ENCODE data around the gene MYADML2. TPM values are rescaled to one million over a fixed set of nuclear protein-coding genes. Genes with fewer than 3 reads are reported as not detected.

MYADML2 gene
- polyA plus RNA-seq, 4 donors, result 0.03 to 0.06 TPM; not detected in 2

- no peak overlapping the region for H3K27ac ChIP-seq (ENCODE audit: low read depth in 1 of 3, low read length in 2 of 3)
- FAIRE-seq (no peak), DNase-seq (no peak)
- H3K9me3 ChIP-seq (ENCODE audit: control insufficient read depth in 2 of 2, insufficient read depth in 1 of 2, low read depth in 1 of 2, low read length in 1 of 2), result no peaks in the 10 kb centered on the region
- WGBS, 3 donors, result 25 to 47% (median 40%) methylated on average over 15 of the region's 15 CpGs
- H3K4me1 ChIP-seq (ENCODE audit: control insufficient read depth in 3 of 3, insufficient read depth in 2 of 3, low read depth in 1 of 3, low read length in 2 of 3), result peaks cover 0 to 13% (median 0%) of the 10 kb centered on the region in 3 donors
- H3K27me3 ChIP-seq (ENCODE audit: control insufficient read depth in 3 of 3, insufficient read depth in 3 of 3, low read length in 3 of 3), result peaks cover 0 to 15% (median 4%) of the 10 kb centered on the region in 3 donors
- no peak overlapping the region for H3K4me3 ChIP-seq (ENCODE audit: low read depth in 1 of 3, low read length in 3 of 3)
- H3K36me3 ChIP-seq (ENCODE audit: control insufficient read depth in 3 of 3, insufficient read depth in 2 of 3, low read depth in 1 of 3, low read length in 3 of 3), result peaks cover 0 to 18% (median 0%) of the 10 kb centered on the region in 3 donors
Observed at GRCh38 chr17:81931557-81932332, 15.3 kb downstream of the MYADML2 start.

DNA sequence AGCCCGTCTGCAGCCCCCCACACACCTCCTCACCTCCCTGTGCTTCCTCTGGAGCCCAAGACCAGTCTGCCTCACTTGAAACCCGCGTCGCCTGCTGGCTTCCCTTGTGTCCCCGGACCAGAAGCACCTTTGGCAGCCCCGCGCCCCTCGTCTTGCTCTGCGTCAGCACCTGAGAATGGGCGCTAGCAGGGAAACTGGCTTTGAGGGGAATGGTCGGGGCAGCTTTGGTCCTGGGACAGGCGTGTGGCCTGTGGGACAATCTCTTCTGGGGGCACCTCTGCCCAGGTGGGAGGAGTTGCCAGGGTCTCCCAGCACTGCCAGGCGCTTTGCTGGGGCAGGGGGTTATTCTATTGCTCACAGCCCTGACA is 15.9 kb downstream of the MYADML2 start:
- Histone ChIP-seq H3K4me3 (ENCODE audit: low read depth in 1 of 3, low read length in 3 of 3) (no peak overlapping the region), H3K36me3 (ENCODE audit: control insufficient read depth in 3 of 3, insufficient read depth in 2 of 3, low read depth in 1 of 3, low read length in 3 of 3) (peaks cover 0 to 18% (median 0%) of the 10 kb centered on the region in 3 donors), H3K4me1 (ENCODE audit: control insufficient read depth in 3 of 3, insufficient read depth in 2 of 3, low read depth in 1 of 3, low read length in 2 of 3) (peaks cover 0 to 14% (median 0%) of the 10 kb centered on the region in 3 donors), H3K27me3 (ENCODE audit: control insufficient read depth in 3 of 3, insufficient read depth in 3 of 3, low read length in 3 of 3) (peaks cover 0 to 15% (median 4%) of the 10 kb centered on the region in 3 donors), H3K9me3 (ENCODE audit: control insufficient read depth in 2 of 2, insufficient read depth in 1 of 2, low read depth in 1 of 2, low read length in 1 of 2) (no peaks in the 10 kb centered on the region), H3K27ac (ENCODE audit: low read depth in 1 of 3, low read length in 2 of 3) (no peak overlapping the region)
- no peak for FAIRE-seq
- DNase-seq, result no peak
- WGBS, 3 donors, result 74 to 81% (median 76%) methylated on average over 13 of the region's 13 CpGs

- Histone ChIP-seq H3K27me3 (ENCODE audit: control insufficient read depth in 3 of 3, insufficient read depth in 3 of 3, low read length in 3 of 3) (peaks cover 0 to 15% (median 4%) of the 10 kb centered on the region in 3 donors), H3K9me3 (ENCODE audit: control insufficient read depth in 2 of 2, insufficient read depth in 1 of 2, low read depth in 1 of 2, low read length in 1 of 2) (no peaks in the 10 kb centered on the region), H3K36me3 (ENCODE audit: control insufficient read depth in 3 of 3, insufficient read depth in 2 of 3, low read depth in 1 of 3, low read length in 3 of 3) (peaks cover 0 to 16% (median 0%) of the 10 kb centered on the region in 3 donors), H3K27ac (ENCODE audit: low read depth in 1 of 3, low read length in 2 of 3) (no peak overlapping the region), H3K4me1 (ENCODE audit: control insufficient read depth in 3 of 3, insufficient read depth in 2 of 3, low read depth in 1 of 3, low read length in 2 of 3) (peaks cover 0 to 19% (median 0%) of the 10 kb centered on the region in 3 donors), H3K4me3 (ENCODE audit: low read depth in 1 of 3, low read length in 3 of 3) (no peak overlapping the region)
- FAIRE-seq (no peak), DNase-seq (no peak)
- 56 to 69% (median 65%) methylated on average over 20 of the region's 20 CpGs for WGBS, 3 donors
Observed at GRCh38 chr17:81930142-81931125, 16.6 kb downstream of the MYADML2 start.

DNA sequence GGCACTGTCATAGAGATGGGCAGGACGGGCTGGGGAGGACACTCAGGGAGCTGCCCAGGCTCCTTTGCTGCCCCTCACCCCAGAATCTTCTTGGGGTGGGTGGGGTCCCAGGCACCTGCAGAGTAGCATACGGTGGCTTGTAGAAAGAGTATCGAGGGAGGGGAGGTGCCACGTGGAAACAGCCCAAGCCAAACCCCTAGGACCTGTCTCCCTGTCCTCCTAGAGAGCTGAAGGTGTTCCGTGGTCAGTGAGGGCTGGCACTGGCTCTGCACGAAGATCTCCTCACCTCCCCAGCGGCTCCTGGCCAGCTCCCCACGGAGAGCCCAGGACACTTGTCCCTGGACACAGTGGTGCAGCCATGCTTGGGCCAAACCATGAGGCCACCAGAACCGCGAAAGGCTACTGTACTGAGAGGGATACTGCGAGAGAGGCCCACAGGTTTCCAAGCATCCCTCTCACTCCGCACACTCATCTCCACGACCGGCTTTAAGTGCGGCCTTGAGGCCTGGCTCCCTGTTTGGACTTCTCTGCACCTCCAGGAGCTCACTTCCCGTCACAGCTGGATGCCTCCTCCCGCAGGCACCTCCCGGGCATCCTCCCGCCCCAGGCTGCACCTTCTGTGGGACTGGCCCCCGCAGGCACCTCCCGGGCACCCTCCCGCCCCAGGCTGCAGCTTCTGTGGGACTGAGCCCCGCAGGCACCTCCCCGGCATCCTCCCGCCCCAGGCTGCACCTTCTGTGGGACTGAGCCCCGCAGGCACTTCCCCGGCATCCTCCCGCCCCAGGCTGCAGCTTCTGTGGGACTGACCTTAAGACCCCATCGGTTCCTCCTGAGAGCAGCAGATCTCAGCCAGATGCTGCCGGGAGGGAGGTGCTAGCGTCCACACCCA is 17.5 kb downstream of the MYADML2 start:
- H3K4me3 ChIP-seq (ENCODE audit: low read depth in 1 of 3, low read length in 3 of 3), result no peak overlapping the region
- FAIRE-seq (no peak), DNase-seq (no peak)
- H3K27ac ChIP-seq (ENCODE audit: low read depth in 1 of 3, low read length in 2 of 3), result no peak overlapping the region
- peaks cover 0 to 15% (median 0%) of the 10 kb centered on the region in 3 donors for H3K36me3 ChIP-seq (ENCODE audit: control insufficient read depth in 3 of 3, insufficient read depth in 2 of 3, low read depth in 1 of 3, low read length in 3 of 3)
- peaks cover 4 to 29% (median 6%) of the 10 kb centered on the region in 3 donors for H3K4me1 ChIP-seq (ENCODE audit: control insufficient read depth in 3 of 3, insufficient read depth in 2 of 3, low read depth in 1 of 3, low read length in 2 of 3)
- 83 to 90% (median 88%) methylated on average over 27 to 31 of the region's 31 CpGs for WGBS, 3 donors
- no peaks in the 10 kb centered on the region for H3K9me3 ChIP-seq (ENCODE audit: control insufficient read depth in 2 of 2, insufficient read depth in 1 of 2, low read depth in 1 of 2, low read length in 1 of 2)
- peaks cover 0 to 15% (median 4%) of the 10 kb centered on the region in 3 donors for H3K27me3 ChIP-seq (ENCODE audit: control insufficient read depth in 3 of 3, insufficient read depth in 3 of 3, low read length in 3 of 3)

- H3K27ac ChIP-seq (ENCODE audit: low read depth in 1 of 3, low read length in 2 of 3), result no peak overlapping the region
- H3K36me3 ChIP-seq (ENCODE audit: control insufficient read depth in 3 of 3, insufficient read depth in 2 of 3, low read depth in 1 of 3, low read length in 3 of 3), result peaks cover 0 to 23% (median 0%) of the 10 kb centered on the region in 3 donors
- H3K4me3 ChIP-seq (ENCODE audit: low read depth in 1 of 3, low read length in 3 of 3), result peak overlapping the region in 2 of 3 donors; percentile 47 to 94
- H3K9me3 ChIP-seq (ENCODE audit: control insufficient read depth in 2 of 2, insufficient read depth in 1 of 2, low read depth in 1 of 2, low read length in 1 of 2), result no peaks in the 10 kb centered on the region
- H3K27me3 ChIP-seq (ENCODE audit: control insufficient read depth in 3 of 3, insufficient read depth in 3 of 3, low read length in 3 of 3), result peaks cover 0 to 15% (median 4%) of the 10 kb centered on the region in 3 donors
- 15 to 25% (median 21%) methylated on average over 39 to 44 of the region's 44 CpGs for WGBS, 3 donors
- no peak for FAIRE-seq
- H3K4me1 ChIP-seq (ENCODE audit: control insufficient read depth in 3 of 3, insufficient read depth in 2 of 3, low read depth in 1 of 3, low read length in 2 of 3), result peaks cover 7 to 37% (median 8%) of the 10 kb centered on the region in 3 donors
- DNase-seq, result peak in 1 of 2 donors; percentile 52
Observed at GRCh38 chr17:81928544-81929252, 18.3 kb downstream of the MYADML2 start.

DNA sequence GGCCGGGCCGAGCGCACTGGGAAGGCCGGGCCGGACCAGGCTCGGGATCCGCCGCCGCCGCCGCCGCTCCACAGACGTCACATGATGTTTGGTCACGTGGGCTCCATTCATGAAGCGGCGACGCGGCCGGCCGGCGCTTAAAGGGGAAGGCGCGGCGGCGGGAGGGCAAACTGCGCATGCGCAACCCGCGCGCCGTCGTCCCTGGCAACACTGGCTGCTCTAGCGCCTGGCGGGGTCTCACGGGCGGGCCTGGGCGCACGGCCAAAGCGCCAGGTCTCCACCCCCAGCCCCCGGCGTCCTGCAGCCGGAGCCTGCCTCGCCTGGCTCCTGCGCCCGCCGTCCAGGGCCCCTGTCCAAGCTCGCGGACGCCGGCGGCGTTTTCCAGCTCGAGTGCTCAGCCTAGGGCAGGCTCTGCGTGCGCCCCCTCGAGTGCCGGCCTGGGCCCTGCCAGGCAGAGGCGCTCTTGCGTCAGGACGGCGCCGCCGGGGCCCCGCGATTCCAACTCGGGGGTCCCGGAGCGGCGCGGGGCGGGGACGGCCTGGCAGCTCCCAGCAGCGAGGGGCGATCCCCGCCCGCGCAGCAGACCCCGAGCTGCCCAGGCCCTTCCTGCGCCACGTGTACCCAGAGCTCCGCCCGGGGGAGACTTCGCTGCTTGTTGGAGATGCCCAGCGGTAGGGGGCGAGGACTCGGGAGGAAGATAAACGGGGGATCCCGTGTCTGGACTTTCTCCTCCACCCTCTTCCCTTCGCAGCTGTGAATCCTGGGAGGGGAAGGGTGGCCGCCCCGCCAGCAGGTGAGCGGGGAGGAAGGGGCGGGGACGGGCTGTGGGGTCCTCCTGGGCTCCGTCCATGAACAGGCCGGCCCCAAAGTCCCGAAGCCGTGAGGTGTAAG is 19.1 kb downstream of the MYADML2 start, which contains the start of gene MAFG:
TSS of gene MAFG (minus strand) at position 83 of the 891 bp plus-strand sequence. CDS start 4,550 bp downstream, outside the sequence.
- DNase-seq, result peak; percentile 93 to 98
- peaks cover 0 to 26% (median 0%) of the 10 kb centered on the region in 3 donors for H3K36me3 ChIP-seq (ENCODE audit: control insufficient read depth in 3 of 3, insufficient read depth in 2 of 3, low read depth in 1 of 3, low read length in 3 of 3)
- FAIRE-seq, result no peak
- WGBS, 3 donors, result 0 to 1% (median 0%) methylated on average over 72 to 98 of the region's 98 CpGs
- no peaks in the 10 kb centered on the region for H3K9me3 ChIP-seq (ENCODE audit: control insufficient read depth in 2 of 2, insufficient read depth in 1 of 2, low read depth in 1 of 2, low read length in 1 of 2)
- peaks cover 0 to 15% (median 4%) of the 10 kb centered on the region in 3 donors for H3K27me3 ChIP-seq (ENCODE audit: control insufficient read depth in 3 of 3, insufficient read depth in 3 of 3, low read length in 3 of 3)
- H3K4me1 ChIP-seq (ENCODE audit: control insufficient read depth in 3 of 3, insufficient read depth in 2 of 3, low read depth in 1 of 3, low read length in 2 of 3), result peaks cover 9 to 45% (median 13%) of the 10 kb centered on the region in 3 donors
- peak within 1 kb of the TSS; percentile 89 to 99 (median 97) for H3K27ac ChIP-seq (ENCODE audit: low read depth in 1 of 3, low read length in 2 of 3)
- H3K4me3 ChIP-seq (ENCODE audit: low read depth in 1 of 3, low read length in 3 of 3), result peak within 1 kb of the TSS; percentile 87 to 96 (median 94)

Measured in small intestine (tissue), 7 donors.